HG02840 (cell line): ENCODE measurements around the gene ZNF670.
"Not testable (repeated sequence)": the region's sequence is repeated elsewhere in the genome, so short reads cannot be mapped to it uniquely, and the experiment has no call there.

Experiments
- ATAC-seq: cut with Tn5 transposase; IDR thresholded peaks from one replicate; pipeline ENCODE4 v1.9.1; 2021; ENCODE audit warnings: mild to moderate bottlenecking, moderate library complexity, moderate number of reproducible peaks; ENCODE audit not compliant: unreplicated experiment, low FRiP score

Gene ZNF670

DNA sequence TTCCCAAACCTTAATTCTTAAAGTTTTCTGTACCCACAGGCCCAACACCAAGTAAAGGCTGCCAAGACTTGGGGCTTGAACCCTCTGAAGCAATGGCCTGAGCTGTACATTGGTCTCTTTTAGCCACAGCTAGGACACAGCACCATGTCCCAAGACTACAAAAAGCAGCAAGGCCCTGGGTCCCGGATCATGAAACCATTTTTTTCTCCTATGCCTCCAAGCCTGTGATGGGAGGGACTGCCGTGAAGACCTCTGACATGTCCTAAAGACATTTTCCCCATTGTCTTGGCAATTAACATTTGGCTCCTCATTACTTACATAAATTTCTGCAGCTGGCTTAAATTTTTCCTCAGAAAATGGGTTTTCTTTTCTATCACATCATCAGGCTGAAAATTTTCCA, 30.9 kb downstream of the ZNF670 start:
- no peak for ATAC-seq

DNA sequence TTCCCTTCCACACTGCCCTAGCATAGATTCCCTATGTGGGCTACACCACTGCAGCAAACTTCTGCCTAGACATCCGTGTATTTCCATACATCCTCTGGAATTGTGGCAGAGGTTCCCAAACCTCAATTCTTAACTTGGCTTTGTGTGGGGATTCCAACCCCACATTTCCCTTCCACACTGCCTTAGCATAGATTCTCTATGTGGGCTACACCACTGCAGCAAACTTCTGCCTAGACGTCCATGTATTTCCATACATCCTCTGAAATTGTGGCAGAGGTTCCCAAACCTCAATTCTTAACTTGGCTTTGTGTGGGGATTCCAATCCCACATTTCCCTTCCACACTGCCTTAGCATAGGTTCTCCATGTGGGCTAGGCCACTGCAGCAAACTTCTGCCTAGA, 31.4 kb downstream of the ZNF670 start:
- ATAC-seq, result no peak

DNA sequence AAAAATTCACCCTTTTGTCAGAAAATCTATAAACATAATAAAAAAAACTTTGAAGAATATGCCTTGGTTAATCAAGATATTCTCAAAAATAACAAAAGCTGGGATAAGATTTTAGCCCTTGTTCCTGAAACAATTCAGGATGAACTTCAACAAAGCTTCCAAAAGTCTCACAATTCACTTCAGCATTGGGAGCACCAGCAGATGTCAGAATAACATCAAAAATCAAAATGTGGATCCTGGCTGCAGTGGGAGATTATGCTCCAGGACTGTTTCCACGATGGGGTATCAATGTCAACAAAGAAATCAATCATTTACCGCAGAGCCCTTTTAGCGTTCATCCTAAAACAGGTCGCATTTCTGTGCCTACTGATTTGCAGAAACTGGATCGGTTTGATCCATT, 35.2 kb downstream of the ZNF670 start:
- ATAC-seq, result no peak

GRCh38 chr1:247037511-247038320, 40.9 kb downstream of the ZNF670 start:
- no peak for ATAC-seq

GRCh38 chr1:247032306-247032705, 46.3 kb downstream of the ZNF670 start:
- not testable (repeated sequence) for ATAC-seq
